Osteocyte (in vitro differentiated cells): ENCODE data around the gene ZNF846. TPM values are rescaled to one million over a fixed set of nuclear protein-coding genes. Genes with fewer than 3 reads are reported as not detected.

Experiments
- DNase-seq: peaks from one replicate; pipeline ENCODE4 v3.0.0; 2021; ENCODE audit warnings: mixed read lengths; ENCODE audit not compliant: unreplicated experiment; ENCODE audit errors: extremely low spot score
- H3K27ac Mint-ChIP-seq: one replicate; pipeline ENCODE4 v1.8.0; 2021; ENCODE audit warnings: mild to moderate bottlenecking, mixed read lengths; ENCODE audit not compliant: unreplicated experiment
- H3K27me3 Mint-ChIP-seq: one replicate; pipeline ENCODE4 v1.8.0; 2021; ENCODE audit warnings: mixed read lengths; ENCODE audit not compliant: unreplicated experiment
- H3K36me3 Mint-ChIP-seq: one replicate; pipeline ENCODE4 v1.8.0; 2021; ENCODE audit warnings: mixed read lengths; ENCODE audit not compliant: unreplicated experiment
- H3K4me1 Mint-ChIP-seq: one replicate; pipeline ENCODE4 v1.8.0; 2021; ENCODE audit warnings: mixed read lengths; ENCODE audit not compliant: unreplicated experiment
- H3K4me3 Mint-ChIP-seq: one replicate; pipeline ENCODE4 v1.8.0; 2021; ENCODE audit warnings: mild to moderate bottlenecking, moderate library complexity, mixed read lengths; ENCODE audit not compliant: unreplicated experiment
- H3K9me3 Mint-ChIP-seq: one replicate; pipeline ENCODE4 v1.8.0; 2021; ENCODE audit warnings: mixed read lengths; ENCODE audit not compliant: unreplicated experiment
- CTCF ChIP-seq: fragments of 200-600 bp; sonication (generic); IDR thresholded peaks from 2 replicates; pipeline ENCODE4 v1.5.0; 2021; ENCODE audit warnings: antibody characterized with exemption, mild to moderate bottlenecking, moderate library complexity
- total RNA-seq: library from RNA; stranded (reverse); gene quantifications from 2 replicates; pipeline ENCODE4 v1.2.1, GENCODE V29; 2021

The ZNF846 gene
- total RNA-seq, 1 donor from 2014 or later: 15.3 TPM

GRCh38 chr19:9721861-9722260, 46.7 kb downstream of the ZNF846 start:
- no peak overlapping the region for H3K27ac Mint-ChIP-seq
- H3K36me3 Mint-ChIP-seq: no peaks in the 10 kb centered on the region
- no peak for TF ChIP-seq CTCF
- DNase-seq: no peak
- H3K4me1 Mint-ChIP-seq: no peaks in the 10 kb centered on the region
- peaks cover 8% of the 10 kb centered on the region for H3K27me3 Mint-ChIP-seq
- no peak overlapping the region for H3K4me3 Mint-ChIP-seq
- peaks cover 26% of the 10 kb centered on the region for H3K9me3 Mint-ChIP-seq

GRCh38 chr19:9720541-9720940, 48.0 kb downstream of the ZNF846 start:
- Mint-ChIP-seq H3K27me3 (peaks cover 8% of the 10 kb centered on the region), H3K4me3 (no peak overlapping the region), H3K4me1 (no peaks in the 10 kb centered on the region), H3K27ac (no peak overlapping the region), H3K36me3 (no peaks in the 10 kb centered on the region), H3K9me3 (peaks cover 26% of the 10 kb centered on the region)
- no peak for TF ChIP-seq CTCF
- DNase-seq: no peak

GRCh38 chr19:9711815-9712214, 56.7 kb downstream of the ZNF846 start:
- H3K4me1 Mint-ChIP-seq: no peaks in the 10 kb centered on the region

GRCh38 chr19:9709305-9709704, 59.2 kb downstream of the ZNF846 start:
- peaks cover 2% of the 10 kb centered on the region for H3K36me3 Mint-ChIP-seq
- no peak for TF ChIP-seq CTCF
- no peak overlapping the region for H3K4me3 Mint-ChIP-seq
- no peaks in the 10 kb centered on the region for H3K4me1 Mint-ChIP-seq
- peaks cover 33% of the 10 kb centered on the region for H3K9me3 Mint-ChIP-seq
- no peak for DNase-seq
- H3K27ac Mint-ChIP-seq: no peak overlapping the region
- peaks cover 3% of the 10 kb centered on the region for H3K27me3 Mint-ChIP-seq

More at GRCh38 chr19:9711815-9712214, 56.7 kb downstream of the ZNF846 start:
- H3K27me3 Mint-ChIP-seq: no peaks in the 10 kb centered on the region
- TF ChIP-seq CTCF: no peak
- H3K36me3 Mint-ChIP-seq: peaks cover 2% of the 10 kb centered on the region
- H3K27ac Mint-ChIP-seq: no peak overlapping the region
- peaks cover 31% of the 10 kb centered on the region for H3K9me3 Mint-ChIP-seq
- H3K4me3 Mint-ChIP-seq: no peak overlapping the region
- no peak for DNase-seq

GRCh38 chr19:9705836-9706235, 62.7 kb downstream of the ZNF846 start:
- TF ChIP-seq CTCF: no peak
- no peak overlapping the region for H3K4me3 Mint-ChIP-seq

More at GRCh38 chr19:9705836-9706235, 62.7 kb downstream of the ZNF846 start:
- Mint-ChIP-seq H3K4me1 (no peaks in the 10 kb centered on the region), H3K9me3 (peaks cover 16% of the 10 kb centered on the region), H3K27ac (no peak overlapping the region), H3K27me3 (peaks cover 5% of the 10 kb centered on the region), H3K36me3 (peaks cover 2% of the 10 kb centered on the region)
- DNase-seq: no peak
